Stimulated activated CD8-positive, alpha-beta memory T cell treated with anti-CD3 and anti-CD28 coated beads, Interleukin-7, amount 100 ng/mL, for 48 hours (primary cell): ENCODE measurements around the gene CHD3.

Experiments used
- DNase-seq, 2 donors: peaks; one replicate each; pipeline ENCODE4 v3.0.0-alpha.2; 2020; ENCODE audit warnings: low read depth in 1 of 2; ENCODE audit errors: extremely low read depth in 1 of 2

Gene CHD3

DNA sequence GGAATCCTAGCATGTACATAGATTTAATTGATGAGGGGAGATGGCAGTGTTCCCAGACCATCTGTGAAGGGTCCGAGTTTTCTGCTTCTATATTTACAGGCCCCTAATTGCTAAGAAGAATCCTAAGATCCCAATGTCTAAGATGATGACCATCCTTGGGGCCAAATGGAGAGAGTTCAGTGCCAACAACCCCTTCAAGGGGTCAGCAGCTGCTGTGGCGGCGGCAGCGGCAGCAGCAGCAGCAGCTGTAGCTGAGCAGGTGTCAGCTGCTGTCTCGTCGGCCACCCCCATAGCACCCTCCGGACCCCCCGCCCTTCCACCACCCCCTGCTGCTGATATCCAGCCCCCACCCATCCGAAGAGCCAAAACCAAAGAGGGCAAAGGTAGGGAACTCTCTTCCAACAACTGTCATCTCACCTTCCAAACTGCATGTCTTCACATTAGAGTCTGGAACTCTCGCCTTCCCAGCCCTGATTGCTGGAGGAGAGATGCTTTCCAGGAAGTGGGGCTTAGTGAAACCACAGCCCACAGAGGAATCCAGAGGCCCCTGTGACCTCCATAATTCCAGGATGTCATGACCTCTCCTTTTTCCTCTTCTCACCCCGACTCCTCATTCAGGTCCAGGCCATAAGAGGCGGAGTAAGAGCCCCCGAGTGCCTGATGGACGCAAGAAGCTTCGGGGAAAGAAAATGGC lies 4.7 kb downstream of the CHD3 start:
- no peak for DNase-seq

DNA sequence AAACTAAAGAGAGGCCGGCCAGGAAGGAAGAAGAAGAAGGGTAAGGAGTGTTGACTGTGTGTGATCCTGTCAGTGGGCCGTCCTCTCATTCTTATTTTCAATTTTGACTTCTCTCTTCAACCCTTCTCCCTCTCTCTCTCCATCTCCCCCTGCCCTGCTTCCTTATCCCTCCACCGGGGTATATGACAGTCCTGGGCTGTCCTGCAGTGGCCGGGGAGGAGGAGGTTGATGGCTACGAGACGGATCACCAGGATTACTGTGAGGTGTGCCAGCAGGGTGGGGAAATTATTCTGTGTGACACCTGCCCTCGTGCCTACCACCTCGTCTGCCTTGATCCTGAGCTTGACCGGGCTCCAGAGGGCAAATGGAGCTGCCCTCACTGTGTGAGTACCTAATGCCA lies 5.6 kb downstream of the CHD3 start:
- no peak for DNase-seq

DNA sequence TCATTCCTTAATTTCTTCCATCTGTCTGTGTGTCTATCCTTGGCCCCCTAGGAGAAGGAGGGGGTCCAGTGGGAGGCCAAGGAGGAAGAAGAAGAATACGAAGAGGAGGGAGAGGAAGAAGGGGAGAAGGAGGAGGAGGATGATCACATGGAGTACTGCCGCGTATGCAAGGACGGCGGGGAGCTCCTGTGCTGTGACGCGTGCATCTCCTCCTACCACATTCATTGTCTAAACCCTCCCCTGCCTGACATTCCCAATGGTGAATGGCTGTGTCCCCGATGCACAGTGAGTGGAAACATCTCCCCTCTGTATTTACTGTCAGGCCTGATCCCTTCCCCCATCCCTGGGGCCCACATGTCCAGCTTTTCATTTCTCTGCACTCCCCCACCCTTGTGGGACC lies 6.3 kb downstream of the CHD3 start:
- DNase-seq = no peak

DNA sequence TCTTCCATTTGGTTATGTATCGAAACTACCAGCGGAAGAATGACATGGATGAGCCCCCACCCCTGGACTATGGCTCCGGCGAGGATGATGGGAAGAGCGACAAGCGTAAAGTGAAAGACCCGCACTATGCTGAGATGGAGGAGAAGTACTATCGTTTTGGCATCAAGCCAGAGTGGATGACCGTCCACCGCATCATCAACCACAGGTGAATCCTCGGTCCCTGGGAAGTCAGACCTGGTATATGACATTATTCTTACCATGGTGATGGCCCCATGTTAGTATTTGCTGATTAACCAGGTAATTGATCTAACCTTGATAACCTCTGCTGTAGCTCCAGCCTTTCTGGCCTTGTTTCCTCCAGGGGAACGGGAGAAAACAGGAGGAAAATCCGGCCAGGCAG lies 8.5 kb downstream of the CHD3 start:
- no peak for DNase-seq

DNA sequence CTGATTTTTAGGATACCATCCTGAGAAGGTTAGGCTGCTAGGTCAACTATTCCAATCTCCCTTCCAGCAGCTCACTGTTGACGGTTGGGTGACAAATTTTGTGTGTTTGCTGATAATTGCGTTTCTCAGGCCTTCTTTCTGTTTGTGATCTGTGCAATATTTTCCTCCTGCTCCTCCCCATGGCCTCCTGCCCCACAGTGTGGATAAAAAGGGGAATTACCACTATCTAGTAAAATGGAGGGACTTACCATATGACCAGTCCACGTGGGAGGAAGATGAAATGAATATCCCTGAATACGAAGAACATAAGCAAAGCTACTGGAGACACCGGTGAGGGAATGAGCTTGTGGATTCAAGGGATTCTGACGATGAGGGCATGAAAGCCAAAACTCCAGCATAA lies 9.2 kb downstream of the CHD3 start:
- DNase-seq = no peak

DNA sequence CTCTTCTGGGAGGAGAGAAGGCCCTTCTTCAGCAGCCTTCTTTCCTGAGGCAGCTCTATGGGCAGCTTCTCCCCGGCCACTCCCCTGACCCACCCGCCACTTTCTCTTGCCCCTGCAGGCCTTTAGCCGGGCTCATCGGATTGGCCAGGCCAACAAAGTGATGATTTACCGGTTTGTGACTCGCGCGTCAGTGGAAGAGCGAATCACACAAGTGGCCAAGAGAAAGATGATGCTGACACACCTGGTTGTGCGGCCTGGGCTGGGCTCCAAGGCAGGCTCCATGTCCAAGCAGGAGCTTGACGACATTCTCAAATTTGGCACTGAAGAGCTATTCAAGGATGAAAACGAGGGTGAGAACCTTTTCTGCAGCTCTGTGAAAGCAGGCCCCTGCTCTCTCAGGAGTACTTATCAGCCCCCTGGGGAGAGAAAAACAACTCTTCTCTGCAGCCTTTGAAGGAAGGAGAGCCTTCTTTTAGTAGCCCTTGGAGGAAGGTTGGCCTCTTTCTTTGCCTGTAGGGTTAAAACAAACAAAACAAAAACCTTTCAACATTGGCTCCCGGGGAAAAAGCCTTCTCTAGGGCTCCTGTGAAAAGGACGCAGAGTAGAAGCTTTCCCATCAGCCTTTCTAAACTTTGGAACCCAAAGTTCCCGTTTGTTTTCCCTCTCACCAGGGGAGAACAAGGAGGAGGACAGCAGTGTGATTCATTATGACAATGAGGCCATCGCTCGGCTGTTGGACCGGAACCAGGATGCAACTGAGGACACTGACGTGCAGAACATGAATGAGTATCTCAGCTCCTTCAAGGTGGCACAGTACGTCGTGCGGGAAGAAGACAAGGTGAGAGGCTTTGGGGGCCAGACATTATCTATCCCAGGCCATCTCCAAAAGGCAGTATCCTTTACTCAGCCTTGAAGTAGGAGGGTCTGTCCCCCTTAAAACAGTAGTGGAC lies 14.8 kb downstream of the CHD3 start:
- no peak for DNase-seq

DNA sequence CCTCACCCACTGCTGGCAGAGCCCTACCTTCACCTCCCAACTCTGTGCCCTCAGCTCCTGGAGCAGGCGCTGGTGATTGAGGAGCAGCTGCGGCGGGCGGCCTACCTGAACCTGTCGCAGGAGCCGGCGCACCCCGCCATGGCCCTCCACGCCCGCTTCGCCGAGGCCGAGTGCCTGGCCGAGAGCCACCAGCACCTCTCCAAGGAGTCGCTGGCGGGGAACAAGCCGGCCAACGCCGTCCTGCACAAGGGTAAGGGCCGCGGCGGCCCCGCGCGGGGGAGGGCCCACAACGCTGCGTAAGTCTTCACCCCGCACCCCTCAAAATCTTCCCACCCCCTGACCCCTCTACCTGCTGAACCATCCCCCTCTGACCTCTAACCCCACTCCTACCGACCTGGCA lies 20.5 kb downstream of the CHD3 start:
- DNase-seq = no peak

DNA sequence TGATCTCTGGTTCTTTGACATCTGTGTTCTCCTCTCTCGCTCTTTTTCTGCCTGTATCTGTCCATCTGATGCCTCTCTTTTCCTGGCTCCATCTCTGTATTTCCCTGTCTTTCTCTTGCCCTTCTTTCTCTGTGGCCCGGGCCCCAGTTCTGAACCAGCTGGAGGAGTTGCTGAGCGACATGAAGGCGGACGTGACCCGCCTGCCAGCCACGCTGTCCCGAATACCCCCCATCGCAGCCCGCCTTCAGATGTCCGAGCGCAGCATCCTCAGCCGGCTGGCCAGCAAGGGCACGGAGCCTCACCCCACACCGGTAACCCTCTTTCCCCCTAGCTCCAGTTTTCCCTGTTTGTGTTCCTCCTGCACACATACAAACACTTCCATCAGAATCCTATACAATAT lies 21.7 kb downstream of the CHD3 start:
- DNase-seq = no peak

DNA sequence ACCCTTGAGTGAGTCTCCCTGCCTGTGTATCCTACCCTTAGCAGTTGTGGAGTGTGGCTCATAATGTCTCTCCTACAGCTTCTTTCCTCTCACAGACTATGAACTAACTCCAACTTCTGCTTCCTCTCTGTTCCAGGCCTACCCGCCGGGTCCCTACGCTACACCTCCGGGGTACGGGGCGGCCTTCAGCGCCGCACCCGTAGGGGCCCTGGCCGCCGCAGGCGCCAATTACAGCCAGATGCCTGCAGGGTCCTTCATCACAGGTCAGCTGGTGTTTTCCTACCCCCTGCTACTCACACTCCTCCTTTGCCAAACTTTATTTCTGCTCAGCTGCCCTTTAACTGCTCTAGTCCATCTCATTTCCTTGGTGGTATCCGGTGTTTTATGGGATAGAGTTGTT lies 22.1 kb downstream of the CHD3 start:
- no peak for DNase-seq

DNA sequence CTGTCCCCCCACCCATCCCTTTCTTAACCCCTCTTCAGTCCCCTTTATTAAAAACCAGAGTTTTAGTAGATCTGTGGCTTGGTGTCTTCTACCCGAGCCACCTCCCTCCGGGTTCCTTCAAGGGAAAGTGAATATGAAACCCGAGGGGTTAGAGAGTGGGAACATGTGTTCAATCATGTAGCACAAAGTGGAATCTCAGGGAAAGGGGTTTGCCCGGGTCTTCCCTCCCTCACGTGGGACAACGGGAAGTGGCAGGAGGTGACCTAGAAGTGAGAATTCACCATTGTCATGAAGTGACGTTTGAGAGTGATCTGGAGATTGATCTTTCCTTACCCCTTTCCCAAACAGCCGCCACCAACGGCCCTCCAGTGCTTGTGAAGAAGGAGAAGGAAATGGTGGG lies 22.5 kb downstream of the CHD3 start:
- DNase-seq = no peak

DNA sequence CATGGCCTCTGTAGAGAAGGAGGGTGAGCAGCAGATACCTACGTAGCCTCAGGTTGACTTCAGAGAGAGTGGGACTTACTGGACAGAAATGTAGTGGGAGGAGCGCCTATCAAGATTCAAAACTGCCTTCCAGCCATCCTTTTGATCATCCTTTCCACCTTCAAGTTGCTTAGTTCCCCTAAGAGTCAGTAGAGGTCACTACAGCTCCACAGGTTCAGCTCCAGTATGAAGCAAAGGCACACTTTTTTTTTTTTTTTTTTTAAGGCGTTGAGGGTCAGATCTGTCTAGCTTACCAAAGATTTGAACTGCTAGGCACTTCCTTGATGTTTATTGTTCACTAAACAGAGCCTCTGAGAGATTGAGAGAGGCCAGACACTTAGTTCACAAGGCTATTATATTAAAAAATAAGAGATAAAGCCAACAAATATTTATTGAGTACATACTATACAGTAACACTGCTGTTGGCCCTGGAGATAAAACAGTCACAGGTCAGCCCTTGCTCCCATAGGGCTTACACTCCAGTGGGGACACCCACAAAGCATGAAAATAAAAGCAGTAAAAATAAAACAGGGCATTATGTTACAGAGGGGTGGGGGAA lies 24.4 kb downstream of the CHD3 start:
- no peak for DNase-seq

DNA sequence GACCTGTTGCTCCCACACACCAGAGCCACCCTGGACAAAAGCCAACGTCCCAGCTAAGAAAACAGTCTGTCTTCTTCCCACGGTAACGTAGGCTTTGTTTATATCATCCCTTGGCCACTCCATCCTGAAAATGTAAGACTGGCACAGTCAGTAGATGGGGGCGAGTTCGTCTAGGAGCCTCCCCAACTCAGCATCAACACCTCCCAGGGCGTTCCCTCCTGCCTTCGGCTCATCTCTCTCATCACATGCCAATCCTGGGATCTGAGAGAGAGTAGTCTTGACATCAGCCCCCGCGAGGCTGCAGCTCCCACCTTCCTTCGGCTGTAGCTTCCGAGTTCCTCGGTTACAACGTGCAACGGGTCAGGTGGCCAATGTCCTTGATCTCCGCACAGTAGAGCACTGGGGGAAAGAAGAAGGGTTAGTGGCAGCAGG lies 26.6 kb downstream of the CHD3 start:
- no peak for DNase-seq

DNA sequence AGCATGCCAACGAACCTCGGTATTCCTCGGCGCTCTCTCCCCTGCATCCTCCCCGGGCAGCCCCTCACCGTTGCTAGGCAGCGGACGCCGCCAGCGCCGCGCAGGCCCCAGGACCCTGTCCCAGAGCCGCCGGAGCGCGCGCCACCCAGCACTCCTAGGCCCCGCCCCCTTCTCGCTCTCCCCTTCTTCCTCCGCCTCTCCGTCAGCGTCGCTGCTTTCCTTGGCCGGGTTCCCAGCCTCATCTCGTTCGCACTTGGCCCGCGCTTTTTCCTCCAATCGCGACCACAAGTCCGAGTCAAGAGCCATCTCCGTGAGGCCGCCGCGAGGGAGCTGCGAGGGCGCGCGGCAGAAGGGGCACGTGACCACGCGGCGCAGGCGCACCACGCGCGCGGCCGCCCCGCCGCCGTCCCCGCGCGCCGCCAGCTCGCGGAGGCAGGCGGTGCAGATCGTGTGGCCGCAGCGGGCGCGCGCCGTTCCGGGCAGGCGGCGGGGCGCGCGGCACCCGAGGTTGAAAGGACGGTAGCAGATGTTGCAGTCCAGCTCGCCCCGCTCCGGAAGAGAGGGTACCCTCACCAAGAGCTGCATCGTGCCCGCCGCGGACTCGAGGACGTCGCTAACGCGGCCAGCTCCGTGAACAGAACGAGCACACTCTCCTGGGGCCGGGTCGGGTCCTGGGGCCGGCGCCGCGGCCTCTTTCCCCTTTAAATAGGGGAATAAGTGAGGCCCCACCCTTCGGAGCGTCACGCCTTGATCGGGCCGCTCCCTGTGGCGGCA lies 27.2 kb downstream of the CHD3 start, which contains the start of gene RNF227:
Gene RNF227, minus strand, starts transcription at position 679 of the 774 bp plus-strand sequence. Its CDS starts 94 bp downstream, at position 585.
- peak; percentile 73 to 85 for DNase-seq

DNA sequence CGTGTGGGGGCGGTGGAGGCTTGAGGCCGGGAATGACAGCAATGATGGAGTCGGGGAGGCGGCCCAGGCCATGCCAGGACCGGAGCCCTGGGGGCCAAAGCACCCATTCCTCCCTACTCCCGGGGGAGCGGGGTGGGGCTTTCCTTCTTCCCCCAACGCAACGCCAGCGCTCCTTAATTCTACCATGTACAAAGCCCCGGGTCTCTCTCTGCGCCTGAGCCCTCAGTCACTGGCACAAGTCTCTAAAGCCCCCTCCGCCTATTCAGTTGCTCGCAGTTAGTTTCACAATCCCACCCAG lies 27.7 kb downstream of the CHD3 start:
- DNase-seq = no peak

DNA sequence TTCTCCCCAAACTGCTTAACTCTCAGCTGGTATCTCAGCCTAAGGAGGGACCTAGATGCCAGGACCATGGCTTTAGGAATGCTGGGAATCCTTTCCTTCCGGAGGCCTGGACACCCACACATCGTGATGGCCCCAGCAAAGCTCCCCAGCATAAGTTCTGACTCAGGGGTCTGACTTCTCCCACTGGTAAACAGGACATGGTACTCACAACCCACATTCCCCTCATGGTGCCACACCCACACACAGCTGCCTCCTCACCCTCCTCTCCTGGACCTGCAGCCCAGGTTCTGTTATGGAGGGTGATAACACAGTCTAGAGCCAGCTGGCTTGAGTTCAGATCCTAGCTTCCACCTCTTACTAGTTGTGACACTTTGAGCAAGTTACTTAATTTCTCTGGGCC lies 28.2 kb downstream of the CHD3 start:
- no peak for DNase-seq

DNA sequence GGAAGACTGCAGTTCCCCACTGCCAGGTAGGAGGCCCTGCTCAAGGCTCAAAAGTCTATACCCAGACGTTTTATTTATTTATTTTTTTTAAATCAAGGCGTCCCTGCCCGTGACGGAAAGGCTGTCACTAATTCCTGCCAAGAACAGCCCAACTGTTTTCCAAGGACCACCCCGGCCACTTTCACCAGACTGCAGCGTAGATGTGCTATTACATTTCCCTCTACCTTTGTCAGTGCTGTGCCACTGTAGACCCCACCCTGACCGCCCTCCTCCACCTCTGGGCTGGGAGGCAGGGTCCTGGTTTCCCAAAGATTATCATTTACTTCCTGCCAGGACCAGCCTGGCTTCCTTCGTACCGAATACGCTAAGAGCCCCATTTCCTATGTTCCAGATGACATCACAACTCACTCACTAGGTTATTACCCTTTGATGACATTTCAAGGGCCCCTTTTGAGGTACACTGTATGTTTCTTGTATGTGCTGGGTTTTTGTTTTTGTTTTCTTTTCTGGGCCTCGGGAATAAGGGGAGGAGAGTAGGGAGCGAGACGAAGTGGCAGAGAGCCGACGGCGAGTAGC lies 33.8 kb downstream of the CHD3 start:
- no peak for DNase-seq

DNA sequence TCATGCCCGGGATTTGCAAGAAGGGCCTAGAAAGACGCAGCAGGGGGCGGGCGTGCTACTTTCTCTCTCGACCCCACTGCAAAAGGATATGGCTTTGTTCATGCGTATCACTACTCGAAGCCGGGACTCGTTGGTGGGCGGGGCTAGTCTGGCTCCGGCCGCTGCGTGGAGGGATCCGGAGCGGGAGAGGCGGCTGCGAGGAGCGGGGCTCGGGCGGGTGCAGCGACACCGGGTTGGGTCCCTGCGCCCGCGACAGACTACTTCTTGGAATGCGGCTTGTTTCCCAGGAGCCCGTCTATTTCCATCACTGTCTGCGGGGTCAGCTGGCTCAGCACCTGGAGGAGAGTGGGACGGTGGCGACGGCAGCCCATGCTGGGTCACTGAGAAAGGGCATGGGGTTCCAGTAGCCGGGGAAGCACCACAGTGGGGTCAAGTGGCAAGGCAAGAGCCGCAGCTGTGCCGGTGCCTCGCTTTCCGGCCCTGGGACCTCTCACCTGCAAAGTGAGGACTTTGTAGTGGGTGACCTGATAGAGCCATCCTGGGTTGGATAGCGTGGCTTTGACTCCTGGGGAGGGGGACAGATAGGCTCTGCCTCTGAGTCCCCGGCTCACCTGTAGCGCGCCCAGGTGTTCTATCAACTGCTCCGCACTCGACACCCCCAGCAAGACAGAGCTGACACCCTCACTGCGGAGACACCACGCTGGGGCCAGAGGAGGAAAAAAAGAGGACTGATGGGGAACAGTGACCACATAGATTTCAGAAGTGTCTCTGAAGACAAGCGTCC lies 34.4 kb downstream of the CHD3 start:
- peak; percentile 48 to 61 for DNase-seq

DNA sequence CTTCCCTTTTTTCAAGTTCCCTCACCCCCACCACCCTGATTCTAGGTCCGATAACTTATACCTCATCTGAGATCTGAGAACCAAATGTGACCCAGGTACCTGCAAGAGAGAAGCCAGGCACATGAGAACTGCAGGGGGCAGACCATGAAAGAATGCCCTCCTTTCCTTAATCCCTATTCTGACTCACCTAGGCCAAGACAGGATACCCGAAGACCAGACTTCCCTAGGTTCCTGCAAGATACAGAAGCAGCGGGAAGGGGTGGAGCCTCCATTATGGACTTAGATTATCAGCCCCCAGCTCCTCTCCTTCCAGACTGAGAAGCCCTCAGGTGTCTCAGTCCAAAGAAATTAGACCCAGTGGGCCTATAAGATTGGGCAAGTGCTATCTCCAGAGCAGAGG lies 39.0 kb downstream of the CHD3 start:
- DNase-seq = no peak

DNA sequence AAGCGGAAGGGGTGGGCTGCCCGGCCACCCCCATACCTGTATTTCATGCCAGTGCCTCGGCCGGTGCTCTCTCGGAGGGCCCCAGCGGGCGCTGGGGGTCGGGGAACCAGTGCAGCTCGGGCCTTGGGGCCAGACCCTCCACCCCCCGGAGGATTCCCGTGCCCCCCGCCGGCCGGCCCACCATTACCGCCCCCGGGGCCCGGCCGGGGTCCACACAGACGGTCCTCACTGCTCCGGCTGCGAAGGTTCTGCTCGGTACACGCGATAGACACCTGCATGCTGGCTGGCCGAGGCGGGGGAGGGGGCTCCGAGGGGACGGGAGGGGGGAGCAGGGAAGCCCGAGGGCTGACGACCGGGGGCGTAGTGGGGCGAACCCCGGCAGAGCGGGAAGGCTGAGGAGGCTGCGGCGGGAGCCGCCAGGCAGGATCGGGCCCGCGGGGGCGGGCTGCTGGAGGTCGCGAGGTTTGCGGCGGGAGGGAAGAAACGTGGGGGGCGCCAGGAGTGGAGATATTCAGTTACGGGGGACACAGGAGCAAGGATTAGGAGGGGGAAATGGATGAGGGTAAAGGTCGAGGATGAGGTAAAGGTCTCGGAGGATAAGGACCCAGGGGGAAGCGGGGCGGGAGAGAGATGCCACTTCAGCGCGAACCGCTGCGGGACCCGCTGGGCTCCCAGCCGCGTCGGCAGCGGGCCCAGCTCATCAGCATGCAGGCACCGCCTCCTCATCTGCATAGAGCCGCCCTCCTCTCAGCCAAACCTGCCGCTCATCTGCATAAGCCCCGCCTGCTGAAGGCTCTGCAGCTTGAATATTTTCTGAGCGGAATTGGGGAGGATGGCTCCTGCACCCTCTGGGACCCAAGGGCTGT lies 40.8 kb downstream of the CHD3 start, which contains the start of gene KCNAB3:
Gene KCNAB3, minus strand, starts transcription at position 699 of the 866 bp plus-strand sequence. Its CDS starts 421 bp downstream, at position 278.
- DNase-seq = peak in 1 of 2 donors; percentile 31
